GM18870 (cell line): ENCODE measurements around the gene CCNH.

Experiments used
- ATAC-seq: cut with Tn5 transposase; IDR thresholded peaks from one replicate; pipeline ENCODE4 v1.9.1; 2021; ENCODE audit warnings: moderate library complexity; ENCODE audit not compliant: unreplicated experiment

The CCNH gene

GRCh38 chr5:87361536-87362213 is 51.1 kb downstream of the CCNH start:
- no peak for ATAC-seq

- no peak for ATAC-seq
Observed at GRCh38 chr5:87361031-87361445, 51.7 kb downstream of the CCNH start.

- ATAC-seq: no peak
Observed at GRCh38 chr5:87360132-87360531, 52.6 kb downstream of the CCNH start.

- ATAC-seq: no peak
Observed at GRCh38 chr5:87359106-87359505, 53.6 kb downstream of the CCNH start.

- peak; percentile 95 for ATAC-seq
Observed at GRCh38 chr5:87354496-87354895, 58.2 kb downstream of the CCNH start.

GRCh38 chr5:87347841-87348240 is 64.9 kb downstream of the CCNH start:
- no peak for ATAC-seq

- no peak for ATAC-seq
Observed at GRCh38 chr5:87347272-87347671, 65.5 kb downstream of the CCNH start.
